Activated CD8-positive, alpha-beta memory T cell treated with anti-CD3 and anti-CD28 coated beads, Interleukin-2, amount 50 U/mL, for 48 hours (primary cell): ENCODE data around the gene UGT1A1.

Experiments
- DNase-seq: peaks from one replicate; pipeline ENCODE4 v3.0.0-alpha.2; 2020

UGT1A1 gene

DNA sequence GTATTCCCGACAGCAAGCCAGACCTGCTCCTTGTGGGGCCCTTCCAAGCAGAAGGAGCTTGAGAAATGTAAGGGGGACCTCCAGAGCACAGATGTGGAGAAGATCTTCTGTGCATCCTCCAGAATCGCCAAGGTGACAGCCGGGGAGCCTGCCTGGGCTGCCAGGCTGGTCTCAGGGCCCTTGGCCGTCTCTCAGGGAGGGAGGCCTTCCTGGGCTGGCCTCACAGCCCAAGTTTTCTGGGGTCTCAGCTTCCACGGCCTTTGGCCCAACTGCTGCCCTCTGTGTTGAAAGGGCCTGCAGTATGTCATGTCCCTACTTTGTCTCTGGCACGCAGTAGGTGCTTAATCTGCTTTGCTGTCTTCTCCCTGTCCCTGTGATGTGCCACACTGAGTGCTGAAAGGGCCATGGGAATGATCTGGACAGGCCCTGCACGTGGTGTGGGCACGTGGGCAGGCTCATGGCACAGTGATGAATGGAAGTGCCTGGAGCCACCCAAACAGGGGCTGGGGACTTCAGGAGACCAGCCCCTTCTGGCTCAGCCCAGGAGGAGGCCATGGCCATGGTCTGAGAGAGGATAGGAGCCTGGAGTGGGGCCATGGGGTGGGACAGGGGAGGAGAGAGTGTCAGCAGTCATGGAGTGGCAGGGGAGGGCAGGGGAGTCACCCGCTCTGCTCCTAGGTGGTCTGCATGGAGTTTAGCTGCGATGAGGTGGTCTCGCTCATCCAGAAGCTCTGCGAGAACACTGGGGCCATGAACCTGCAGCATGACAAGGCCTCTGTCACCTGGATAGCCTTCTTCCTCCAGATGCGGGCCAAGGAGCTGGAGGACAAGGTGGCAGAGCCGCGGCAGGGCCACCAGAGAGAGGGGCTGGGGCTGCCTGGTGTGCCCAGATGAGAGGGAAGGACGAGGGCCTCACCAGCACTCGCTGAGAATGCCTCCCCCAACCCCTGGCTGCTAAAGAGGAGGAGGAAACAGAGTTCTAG, 58.9 kb downstream of the UGT1A1 start:
- DNase-seq = no peak

DNA sequence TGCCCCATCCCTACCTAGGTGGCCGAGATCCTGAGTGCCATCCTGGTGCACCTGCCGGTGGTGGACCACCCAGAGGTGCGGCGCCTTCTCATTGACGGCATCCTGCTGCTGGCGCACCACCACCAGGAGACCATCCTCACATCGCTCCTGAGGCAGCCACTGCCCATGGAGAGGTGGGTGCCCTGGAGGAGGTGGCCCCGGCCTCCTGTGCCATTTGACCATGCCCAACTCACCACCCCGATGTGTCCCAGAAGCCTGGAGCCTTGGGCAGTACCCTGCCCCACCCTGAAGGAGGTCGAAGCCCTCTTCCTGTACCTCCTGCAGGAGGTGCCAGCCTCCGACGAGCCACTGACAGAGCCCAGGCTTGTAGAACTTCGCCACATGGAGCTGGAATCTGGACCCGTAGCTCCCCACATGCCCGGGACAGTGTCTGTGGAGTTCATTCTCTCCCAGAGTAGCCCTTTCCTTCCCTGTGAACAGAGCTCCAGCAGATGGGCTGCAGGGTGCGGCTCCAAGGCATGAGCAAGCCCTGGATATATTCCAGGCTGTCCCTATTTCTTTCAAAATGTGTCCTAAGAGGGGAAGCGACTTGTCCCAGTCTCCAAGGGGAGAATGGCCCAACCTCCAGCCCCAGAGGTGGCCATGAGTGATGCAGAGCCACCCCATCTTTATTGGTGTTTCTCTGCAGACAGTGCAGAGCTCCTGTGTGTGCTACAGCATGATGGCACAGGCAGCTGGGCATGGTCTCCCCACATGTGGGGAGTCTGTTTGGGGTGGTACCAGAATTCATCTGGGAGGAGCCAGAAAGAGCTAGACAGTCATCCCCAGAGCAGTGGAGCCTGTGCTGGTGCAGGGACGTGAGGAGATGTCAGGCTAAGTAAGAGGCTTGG, 60.1 kb downstream of the UGT1A1 start:
- DNase-seq = no peak

DNA sequence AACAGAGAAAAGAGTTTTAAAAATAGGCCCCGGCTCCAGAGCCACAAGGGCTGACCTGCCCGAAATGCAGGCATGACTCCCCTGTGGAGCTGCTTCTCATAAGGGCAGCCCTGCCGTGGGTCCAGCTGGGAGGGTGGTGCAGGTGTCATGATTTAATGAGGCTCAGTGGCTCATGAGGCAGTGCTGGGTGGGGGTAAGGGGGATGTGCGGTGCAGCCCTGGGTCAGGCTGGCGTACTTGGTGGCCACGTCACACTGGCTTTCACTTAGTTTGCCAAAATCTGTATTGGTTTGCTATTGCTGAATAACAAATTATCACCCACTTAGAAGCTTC, 60.7 kb downstream of the UGT1A1 start:
- DNase-seq = peak; percentile 38

DNA sequence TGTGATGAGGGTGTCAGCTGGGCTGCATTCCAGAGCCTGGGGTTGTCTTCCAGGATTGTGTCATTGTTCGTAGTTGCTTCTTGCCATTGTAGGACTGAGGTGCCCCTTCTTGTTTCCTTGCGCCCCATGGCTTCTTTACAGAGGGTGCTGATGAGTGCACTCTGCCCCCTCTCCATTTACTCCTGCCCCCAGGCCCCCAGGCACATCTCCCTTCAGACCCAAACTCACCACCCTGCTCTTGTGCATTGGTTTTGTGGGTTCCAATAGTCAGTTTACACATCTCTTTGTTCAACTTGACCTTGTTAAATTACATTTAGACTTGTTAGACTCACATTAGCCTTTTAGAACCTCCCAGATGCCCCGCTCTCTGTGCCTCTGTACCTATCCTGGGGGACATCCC, 61.1 kb downstream of the UGT1A1 start:
- DNase-seq = peak; percentile 17

DNA sequence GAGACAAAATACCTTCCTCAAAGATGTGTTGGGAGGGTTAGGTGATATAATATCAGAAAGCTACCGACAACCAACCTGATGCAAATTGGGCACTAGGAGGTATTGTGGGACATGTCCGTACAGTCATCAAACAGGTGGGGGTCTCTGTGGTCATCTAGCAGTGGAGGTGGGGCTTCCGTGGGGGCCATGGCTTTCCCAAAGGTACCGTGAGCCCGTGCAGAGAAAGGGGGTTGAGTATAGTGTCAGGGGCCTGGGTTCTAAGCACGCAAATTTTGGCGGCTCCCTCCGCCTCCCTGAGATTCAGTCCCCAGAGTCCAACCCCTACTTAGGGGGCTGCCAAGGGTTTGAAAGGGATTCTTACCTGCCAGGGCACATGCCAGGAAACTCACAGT, 61.6 kb downstream of the UGT1A1 start:
- DNase-seq = peak; percentile 6

DNA sequence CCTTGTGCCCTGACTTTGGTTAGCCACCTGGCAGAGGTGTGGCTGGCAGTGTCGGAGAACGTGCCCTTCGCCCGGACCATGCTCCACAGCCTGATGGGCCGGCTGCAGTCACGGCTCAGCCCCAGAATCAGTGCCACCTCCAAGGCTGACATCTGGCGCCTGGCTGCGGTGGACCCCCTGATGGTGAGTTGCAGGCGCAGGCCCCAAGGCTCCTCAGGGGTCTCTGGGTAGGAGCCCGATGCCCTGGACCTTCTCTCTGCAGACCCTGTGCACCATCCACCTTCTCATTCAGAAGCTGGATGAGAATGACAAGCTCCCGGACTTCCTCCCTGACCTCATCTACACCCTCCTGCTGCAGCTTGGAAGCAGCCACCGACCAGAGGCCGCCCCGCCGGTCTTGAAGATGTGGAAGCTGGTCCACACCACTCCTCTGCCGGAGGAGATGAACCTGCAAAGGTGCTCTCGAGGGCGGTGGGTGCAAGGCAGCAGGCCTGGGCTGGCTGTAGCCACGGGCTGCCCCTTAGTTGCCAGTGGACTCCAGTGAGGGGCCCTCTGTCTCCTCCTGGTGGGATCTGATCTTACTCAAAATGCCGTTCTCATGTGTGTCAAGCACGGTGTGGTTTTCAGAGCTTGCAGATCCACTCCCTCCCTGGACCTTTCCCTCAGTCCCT, 62.2 kb downstream of the UGT1A1 start:
- DNase-seq = peak; percentile 36
